B cell (primary cell): Measurements from ENCODE around the gene MRRF. TPM values are rescaled to one million over a fixed set of nuclear protein-coding genes. Genes with fewer than 3 reads are reported as not detected.
A peak's percentile ranks its signal among the peaks of the same experiment; 100 is the strongest.

Source experiments
- ATAC-seq: fragments of 200-7000 bp; cut with Tn5 transposase; one replicate; pipeline ENCODE4 v1.10.0; 2021; ENCODE audit warnings: low read depth, mild to moderate bottlenecking, moderate number of reproducible peaks, moderate library complexity
- CTCF ChIA-PET: fragments of 350-600 bp; sonication (Branson Sonifier 250); formaldehyde crosslinking; loops from one replicate; lab custom pipeline; 2021; ENCODE audit warnings: antibody characterized with exemption, inconsistent platforms; lab: Charles Lee
- POLR2A ChIA-PET: fragments of 350-600 bp; sonication (Branson Sonifier 250); formaldehyde crosslinking; loops from one replicate; lab custom pipeline; 2021; ENCODE audit warnings: antibody characterized with exemption; lab: Charles Lee
- DNase-seq: peaks from one replicate; pipeline ENCODE4 v3.0.0; 2013
- H2AFZ ChIP-seq: 2 replicates; pipeline ENCODE4 v1.6.1; 2012; ENCODE audit warnings: mild to moderate bottlenecking, low read depth, low read length; ENCODE audit not compliant: insufficient read depth, poor library complexity, severe bottlenecking
- H3K27ac ChIP-seq, 2 donors: 1 replicate in 1 of 2; 2 replicates in 1 of 2; pipeline ENCODE4 v1.5.1; 2012 to 2013; ENCODE audit warnings: low read length in 2 of 2, mild to moderate bottlenecking in 2 of 2, moderate library complexity in 1 of 2
- H3K27me3 ChIP-seq, 4 experiments: fragments of 200-600 bp in 1 of 4; sonication (generic) in 1 of 4; replicated peaks in 1 of 4; 1 replicate in 2 of 4; 2 replicates in 2 of 4; pipeline versions ENCODE4 v1.6.1 to v1.7.0; 2013 to 2016; ENCODE audit warnings: low read length in 3 of 4, mild to moderate bottlenecking in 2 of 4, mixed read lengths in 1 of 4, moderate library complexity in 1 of 4; ENCODE audit not compliant: insufficient read depth in 4 of 4, control insufficient read depth in 3 of 4; ENCODE audit errors: control extremely low read depth in 1 of 4
- H3K36me3 ChIP-seq, 2 experiments: replicated peaks in 1 of 2; 1 replicate in 1 of 2; 2 replicates in 1 of 2; pipeline versions ENCODE4 v1.6.1 to v1.7.1; 2013; ENCODE audit warnings: low read length in 1 of 2; ENCODE audit not compliant: insufficient read depth in 2 of 2, control insufficient read depth in 1 of 2; ENCODE audit errors: control extremely low read depth in 1 of 2, extremely low read depth in 1 of 2
- H3K4me1 ChIP-seq, 2 donors: fragments of 200-600 bp in 1 of 2; sonication (generic) in 1 of 2; 1 replicate in 1 of 2; 2 replicates in 1 of 2; pipeline versions ENCODE4 v1.5.1 to v1.6.1; 2013 to 2017; ENCODE audit warnings: low read length in 2 of 2; ENCODE audit not compliant: control insufficient read depth in 2 of 2, insufficient read depth in 2 of 2
- H3K4me2 ChIP-seq: replicated peaks from 2 replicates; pipeline ENCODE3; 2012; ENCODE audit warnings: mild to moderate bottlenecking, low read depth, low read length; ENCODE audit not compliant: poor library complexity, severe bottlenecking
- H3K4me3 ChIP-seq, 5 experiments: fragments of 200-600 bp in 1 of 5; sonication (generic) in 1 of 5; 1 replicate in 3 of 5; 2 replicates in 2 of 5; pipeline versions ENCODE4 v1.5.1 to v1.7.0; 2011 to 2016; ENCODE audit warnings: low read length in 4 of 5, mild to moderate bottlenecking in 4 of 5, low read depth in 2 of 5, control low read depth in 1 of 5, moderate library complexity in 1 of 5; ENCODE audit not compliant: insufficient read depth in 1 of 5; ENCODE audit errors: control extremely low read depth in 1 of 5, extremely low read depth in 1 of 5
- H3K79me2 ChIP-seq: fragments of 200-600 bp; sonication (generic); one replicate; pipeline ENCODE4 v1.6.0; 2016; ENCODE audit warnings: low read length; ENCODE audit not compliant: control insufficient read depth, insufficient read depth
- H3K9ac ChIP-seq: fragments of 200-600 bp; sonication (generic); 2 replicates; pipeline ENCODE4 v1.6.1; 2017; ENCODE audit warnings: mild to moderate bottlenecking, low read length, moderate library complexity
- H3K9me3 ChIP-seq, 3 donors: one replicate each; pipeline versions ENCODE4 v1.6.1 to v1.7.1; 2013; ENCODE audit warnings: low read length in 2 of 3; ENCODE audit not compliant: control insufficient read depth in 2 of 3, insufficient read depth in 1 of 3; ENCODE audit errors: control extremely low read depth in 1 of 3
- H4K20me1 ChIP-seq: 2 replicates; pipeline ENCODE4 v1.6.0; 2012; ENCODE audit warnings: mild to moderate bottlenecking, low read length; ENCODE audit not compliant: insufficient read depth, control insufficient read depth, poor library complexity, severe bottlenecking
- H3K27ac Mint-ChIP-seq: one replicate; pipeline ENCODE4 v1.8.0; 2021; ENCODE audit warnings: mixed read lengths
- H3K27me3 Mint-ChIP-seq: one replicate; pipeline ENCODE4 v1.8.0; 2021; ENCODE audit warnings: mixed read lengths
- H3K4me1 Mint-ChIP-seq: one replicate; pipeline ENCODE4 v1.8.0; 2021; ENCODE audit warnings: mixed read lengths
- H3K4me3 Mint-ChIP-seq: one replicate; pipeline ENCODE4 v1.8.0; 2021; ENCODE audit warnings: mixed read lengths
- H3K9me3 Mint-ChIP-seq: one replicate; pipeline ENCODE4 v1.8.0; 2022; ENCODE audit warnings: mixed read lengths; ENCODE audit not compliant: insufficient read depth
- EZH2 ChIP-seq: IDR thresholded peaks from 2 replicates; pipeline ENCODE4 v1.6.1; 2012; ENCODE audit warnings: borderline replicate concordance, low read depth, mild to moderate bottlenecking, moderate library complexity, low read length; ENCODE audit not compliant: insufficient read depth, poor library complexity, severe bottlenecking
- WGBS: methylation state at CpG from one replicate; pipeline ENCODE4 v1.1.5; 2013; ENCODE audit warnings: missing lambda C conversion rate; ENCODE audit not compliant: insufficient coverage; 5-methylcytosine and 5-hydroxymethylcytosine counted together
- intact Hi-C: fragments of 100-400 bp; cut with micrococcal nuclease; formaldehyde crosslinking; loops from one replicate; pipeline ENCODE4 v1.10.0; 2022
- polyA plus RNA-seq: library from polyadenylated mRNA; depleted of rRNA; stranded (reverse); fragments of >200 nt; gene quantifications from 2 replicates; pipeline ENCODE4 v1.2.3, GENCODE V29; 2012
- total RNA-seq, 2 donors: library from RNA; stranded (reverse); fragments of 120-200 nt in 1 of 2; gene quantifications; 1 replicate in 1 of 2; 2 replicates in 1 of 2; pipeline versions ENCODE4 v1.2.3 to v1.2.4, GENCODE V29; 2013 to 2022
- TF ChIP-seq, protein P1 (sequence below): fragments of 200-600 bp; IDR thresholded peaks from one replicate; pipeline ENCODE4 v1.8.0; 2022; ENCODE audit warnings: antibody characterized with exemption, mild to moderate bottlenecking

MRRF gene
- total and polyA plus RNA-seq, 2 donors (not counting 1 experiment from before 2014, with no cell fraction given) = 38.6 to 44.9 TPM

DNA sequence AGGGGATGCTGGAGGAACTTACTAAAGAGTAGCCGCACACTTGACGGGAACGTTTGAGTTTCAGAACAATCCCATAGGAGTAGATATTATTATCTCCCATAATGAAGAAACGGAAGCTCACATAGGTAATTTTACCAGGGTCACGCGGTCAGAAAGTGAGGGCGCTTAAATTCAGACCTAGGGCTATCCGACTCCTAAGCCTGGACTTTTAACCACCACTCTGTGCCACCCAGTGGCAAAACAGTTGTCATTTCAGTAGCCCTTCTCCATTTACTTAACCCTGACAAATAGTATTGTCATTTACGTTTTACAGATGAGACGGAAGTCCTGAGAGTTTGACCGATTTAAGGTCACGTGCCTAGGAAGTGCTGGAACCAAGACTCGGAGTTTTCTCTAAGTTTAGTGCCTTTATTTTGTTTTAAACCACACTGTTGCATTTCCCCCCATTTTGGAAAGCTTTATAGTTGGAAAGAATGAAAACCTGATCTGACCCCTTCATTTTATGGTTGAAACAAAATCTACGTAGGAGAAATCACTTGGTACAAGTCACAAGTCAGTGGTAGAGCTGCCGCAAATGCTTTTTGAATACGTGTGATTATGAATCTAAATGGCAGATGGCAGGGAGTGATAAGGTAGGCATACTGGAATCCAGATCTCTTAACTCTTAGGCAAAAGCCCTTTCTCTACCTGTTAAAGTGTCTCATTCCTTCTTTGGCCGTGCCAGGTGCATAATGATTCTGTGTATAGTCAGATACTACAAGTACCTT lies 650 bp downstream of the MRRF start:
- H3K9me3 ChIP-seq = no peaks in the 10 kb centered on the region
- peak overlapping the region; percentile 88 for H2AFZ ChIP-seq
- peaks cover 0 to 16% of the 10 kb centered on the region in 2 experiments for H3K36me3 ChIP-seq
- peaks cover 23 to 28% of the 10 kb centered on the region in 2 donors for H3K4me1 ChIP-seq
- peak overlapping the region; percentile 94 to 100 for H3K27ac ChIP-seq
- H3K79me2 ChIP-seq = peaks cover 81% of the 10 kb centered on the region
- no peaks in the 10 kb centered on the region for H3K27me3 ChIP-seq
- peak; percentile 83 for DNase-seq
- ChIA-PET POLR2A (interaction anchor here (1.3 kb wide), 1 partner anchor 106 kb away, joined by 4 read pairs; the partner anchor contains the start of genes MORN5 and NDUFA8), CTCF (interaction anchor here (0.5 to 2.2 kb wide), 12 partner anchors 11 to 199 kb away, joined by 3 to 6 read pairs (median 3); no protein-coding TSS in a partner anchor)
- H3K9ac ChIP-seq = peak overlapping the region; percentile 99
- no peaks in the 10 kb centered on the region for H3K9me3 Mint-ChIP-seq
- intact Hi-C loops = loop anchor here (5.0 to 10.0 kb wide), 3 partner anchors 189 to 1683 kb away; partner anchors contain the start of genes CDK5RAP2 and RABGAP1
- no peaks in the 10 kb centered on the region for H3K27me3 Mint-ChIP-seq
- H3K4me1 Mint-ChIP-seq = peaks cover 44% of the 10 kb centered on the region
- H3K27ac Mint-ChIP-seq = peak overlapping the region; percentile 99
- 0% methylated on average over 8 of the region's 17 CpGs for WGBS
- peak overlapping the region; percentile 97 for H3K4me3 Mint-ChIP-seq
- no peaks in the 10 kb centered on the region for H4K20me1 ChIP-seq
- TF ChIP-seq EZH2 = no peak
- TF ChIP-seq, protein P1, sequence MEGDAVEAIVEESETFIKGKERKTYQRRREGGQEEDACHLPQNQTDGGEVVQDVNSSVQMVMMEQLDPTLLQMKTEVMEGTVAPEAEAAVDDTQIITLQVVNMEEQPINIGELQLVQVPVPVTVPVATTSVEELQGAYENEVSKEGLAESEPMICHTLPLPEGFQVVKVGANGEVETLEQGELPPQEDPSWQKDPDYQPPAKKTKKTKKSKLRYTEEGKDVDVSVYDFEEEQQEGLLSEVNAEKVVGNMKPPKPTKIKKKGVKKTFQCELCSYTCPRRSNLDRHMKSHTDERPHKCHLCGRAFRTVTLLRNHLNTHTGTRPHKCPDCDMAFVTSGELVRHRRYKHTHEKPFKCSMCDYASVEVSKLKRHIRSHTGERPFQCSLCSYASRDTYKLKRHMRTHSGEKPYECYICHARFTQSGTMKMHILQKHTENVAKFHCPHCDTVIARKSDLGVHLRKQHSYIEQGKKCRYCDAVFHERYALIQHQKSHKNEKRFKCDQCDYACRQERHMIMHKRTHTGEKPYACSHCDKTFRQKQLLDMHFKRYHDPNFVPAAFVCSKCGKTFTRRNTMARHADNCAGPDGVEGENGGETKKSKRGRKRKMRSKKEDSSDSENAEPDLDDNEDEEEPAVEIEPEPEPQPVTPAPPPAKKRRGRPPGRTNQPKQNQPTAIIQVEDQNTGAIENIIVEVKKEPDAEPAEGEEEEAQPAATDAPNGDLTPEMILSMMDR = no peak
- peak overlapping the region; percentile 75 for H3K4me2 ChIP-seq
- H3K4me3 ChIP-seq = peak overlapping the region; percentile 77 to 96 (median 90)
- peak; percentile 44 for ATAC-seq
